Neural progenitor cell (in vitro differentiated cells): Measurements from ENCODE around the gene RBM45. TPM values are rescaled to one million over a fixed set of nuclear protein-coding genes. Genes with fewer than 3 reads are reported as not detected.

ENCODE experiments used
- DNase-seq: peaks from one replicate; pipeline ENCODE4 v3.0.0-alpha.2; 2016; ENCODE audit warnings: low spot score
- H2AFZ ChIP-seq: fragments of 200-600 bp; sonication (generic); replicated peaks from 2 replicates; pipeline ENCODE4 v1.6.1; 2016; ENCODE audit warnings: antibody characterized with exemption
- H3F3A ChIP-seq: fragments of 200-600 bp; sonication (generic); 2 replicates; pipeline ENCODE4 v1.6.1; 2016; ENCODE audit warnings: antibody characterized with exemption, low read depth
- H3K27ac ChIP-seq: fragments of 200-600 bp; sonication (generic); 2 replicates; pipeline ENCODE4 v1.5.1; 2016; ENCODE audit warnings: mild to moderate bottlenecking
- H3K27me3 ChIP-seq: fragments of 200-600 bp; sonication (generic); 2 replicates; pipeline ENCODE4 v1.6.1; 2016; ENCODE audit warnings: mild to moderate bottlenecking, moderate library complexity
- H3K36me3 ChIP-seq: fragments of 200-600 bp; sonication (generic); 2 replicates; pipeline ENCODE4 v1.5.1; 2016
- H3K4me1 ChIP-seq: fragments of 200-600 bp; sonication (generic); 2 replicates; pipeline ENCODE4 v1.6.1; 2016; ENCODE audit warnings: mixed run types
- H3K4me2 ChIP-seq: fragments of 200-600 bp; sonication (generic); 2 replicates; pipeline ENCODE4 v1.6.1; 2016
- H3K4me3 ChIP-seq: fragments of 200-600 bp; sonication (generic); 2 replicates; pipeline ENCODE4 v1.5.1; 2016
- H3K79me2 ChIP-seq: fragments of 200-600 bp; sonication (generic); 2 replicates; pipeline ENCODE4 v1.6.1; 2016; ENCODE audit warnings: low read depth
- H3K9ac ChIP-seq: fragments of 200-600 bp; sonication (generic); 2 replicates; pipeline ENCODE4 v1.6.1; 2016
- H3K9me3 ChIP-seq: fragments of 200-600 bp; sonication (generic); 2 replicates; pipeline ENCODE4 v1.5.1; 2016; ENCODE audit warnings: low read depth
- H4K20me1 ChIP-seq: fragments of 200-600 bp; sonication (generic); 2 replicates; pipeline ENCODE4 v1.6.1; 2016; ENCODE audit warnings: low read depth
- H3K27ac Mint-ChIP-seq: 3 replicates; pipeline ENCODE4 v1.8.0; 2021; ENCODE audit warnings: mixed read lengths
- H3K27me3 Mint-ChIP-seq: 2 replicates; pipeline ENCODE4 v1.8.0; 2022; ENCODE audit warnings: low read depth, mild to moderate bottlenecking, inconsistent platforms, moderate library complexity, mixed read lengths; ENCODE audit not compliant: insufficient read depth
- H3K36me3 Mint-ChIP-seq: 3 replicates; pipeline ENCODE4 v1.8.0; 2021; ENCODE audit warnings: mixed read lengths
- H3K4me1 Mint-ChIP-seq: 3 replicates; pipeline ENCODE4 v1.8.0; 2021; ENCODE audit warnings: mixed read lengths
- H3K4me3 Mint-ChIP-seq: 3 replicates; pipeline ENCODE4 v1.8.0; 2021; ENCODE audit warnings: mild to moderate bottlenecking, moderate library complexity, mixed read lengths
- H3K9me3 Mint-ChIP-seq: 3 replicates; pipeline ENCODE4 v1.8.0; 2020; ENCODE audit warnings: mixed read lengths
- EZH2 ChIP-seq: fragments of 200-600 bp; sonication (generic); IDR thresholded peaks from 2 replicates; pipeline ENCODE4 v1.6.1; 2017; ENCODE audit warnings: antibody characterized with exemption, mild to moderate bottlenecking, moderate library complexity
- EZH2phosphoT487 ChIP-seq: fragments of 200-600 bp; sonication (generic); IDR thresholded peaks from 2 replicates; pipeline ENCODE4 v1.6.1; 2017; ENCODE audit warnings: antibody characterized with exemption
- total RNA-seq: library from RNA; depleted of rRNA; stranded (reverse); fragments of >200 nt; gene quantifications from 2 replicates; pipeline ENCODE4 v1.2.3, GENCODE V29; 2015; ENCODE audit warnings: low replicate concordance
- TF ChIP-seq, protein P1 (sequence below): fragments of 200-600 bp; sonication (generic); IDR thresholded peaks from 2 replicates; pipeline ENCODE4 v1.5.1; 2017; ENCODE audit warnings: antibody characterized with exemption, mild to moderate bottlenecking

Gene RBM45
- total RNA-seq, 1 donor from 2014 or later, result 23.0 TPM

DNA sequence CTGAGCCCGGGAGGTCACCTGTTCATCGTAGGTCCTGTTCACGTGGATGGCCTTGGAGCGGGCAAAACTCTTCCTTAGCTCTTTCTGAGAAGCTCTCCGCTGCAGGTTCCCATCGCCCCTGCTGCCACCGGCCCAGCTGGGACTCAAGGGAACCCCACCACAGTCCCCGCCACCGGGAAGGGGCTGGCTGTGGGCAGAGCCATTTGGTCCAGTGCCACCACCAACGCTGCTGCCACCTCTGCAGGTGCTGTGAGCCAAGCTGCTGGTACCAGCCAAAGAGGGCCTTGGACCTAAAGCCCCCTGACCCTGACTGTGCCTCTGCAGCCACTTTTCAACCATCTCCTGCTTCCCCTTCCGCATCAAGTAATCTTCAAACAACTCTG is 40.2 kb upstream of the RBM45 start:
- Mint-ChIP-seq H3K27me3 (peaks cover 4% of the 10 kb centered on the region), H3K9me3 (no peaks in the 10 kb centered on the region), H3K27ac (no peak overlapping the region), H3K4me3 (peak overlapping the region; percentile 91), H3K4me1 (peaks cover 11% of the 10 kb centered on the region), H3K36me3 (no peaks in the 10 kb centered on the region)
- Histone ChIP-seq H3K27ac (no peak overlapping the region), H3K79me2 (no peaks in the 10 kb centered on the region), H3K4me3 (peak overlapping the region; percentile 52), H2AFZ (peak overlapping the region; percentile 94), H3K9me3 (no peaks in the 10 kb centered on the region), H3K36me3 (no peaks in the 10 kb centered on the region), H3K4me1 (peaks cover 7% of the 10 kb centered on the region), H4K20me1 (no peaks in the 10 kb centered on the region), H3K9ac (no peak overlapping the region), H3K27me3 (peaks cover 46% of the 10 kb centered on the region), H3K4me2 (peak overlapping the region; percentile 84), H3F3A (peaks cover 9% of the 10 kb centered on the region)
- DNase-seq, result no peak
- TF ChIP-seq EZH2 (no peak), EZH2phosphoT487 (no peak)
- TF ChIP-seq, protein P1, sequence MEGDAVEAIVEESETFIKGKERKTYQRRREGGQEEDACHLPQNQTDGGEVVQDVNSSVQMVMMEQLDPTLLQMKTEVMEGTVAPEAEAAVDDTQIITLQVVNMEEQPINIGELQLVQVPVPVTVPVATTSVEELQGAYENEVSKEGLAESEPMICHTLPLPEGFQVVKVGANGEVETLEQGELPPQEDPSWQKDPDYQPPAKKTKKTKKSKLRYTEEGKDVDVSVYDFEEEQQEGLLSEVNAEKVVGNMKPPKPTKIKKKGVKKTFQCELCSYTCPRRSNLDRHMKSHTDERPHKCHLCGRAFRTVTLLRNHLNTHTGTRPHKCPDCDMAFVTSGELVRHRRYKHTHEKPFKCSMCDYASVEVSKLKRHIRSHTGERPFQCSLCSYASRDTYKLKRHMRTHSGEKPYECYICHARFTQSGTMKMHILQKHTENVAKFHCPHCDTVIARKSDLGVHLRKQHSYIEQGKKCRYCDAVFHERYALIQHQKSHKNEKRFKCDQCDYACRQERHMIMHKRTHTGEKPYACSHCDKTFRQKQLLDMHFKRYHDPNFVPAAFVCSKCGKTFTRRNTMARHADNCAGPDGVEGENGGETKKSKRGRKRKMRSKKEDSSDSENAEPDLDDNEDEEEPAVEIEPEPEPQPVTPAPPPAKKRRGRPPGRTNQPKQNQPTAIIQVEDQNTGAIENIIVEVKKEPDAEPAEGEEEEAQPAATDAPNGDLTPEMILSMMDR, result no peak

DNA sequence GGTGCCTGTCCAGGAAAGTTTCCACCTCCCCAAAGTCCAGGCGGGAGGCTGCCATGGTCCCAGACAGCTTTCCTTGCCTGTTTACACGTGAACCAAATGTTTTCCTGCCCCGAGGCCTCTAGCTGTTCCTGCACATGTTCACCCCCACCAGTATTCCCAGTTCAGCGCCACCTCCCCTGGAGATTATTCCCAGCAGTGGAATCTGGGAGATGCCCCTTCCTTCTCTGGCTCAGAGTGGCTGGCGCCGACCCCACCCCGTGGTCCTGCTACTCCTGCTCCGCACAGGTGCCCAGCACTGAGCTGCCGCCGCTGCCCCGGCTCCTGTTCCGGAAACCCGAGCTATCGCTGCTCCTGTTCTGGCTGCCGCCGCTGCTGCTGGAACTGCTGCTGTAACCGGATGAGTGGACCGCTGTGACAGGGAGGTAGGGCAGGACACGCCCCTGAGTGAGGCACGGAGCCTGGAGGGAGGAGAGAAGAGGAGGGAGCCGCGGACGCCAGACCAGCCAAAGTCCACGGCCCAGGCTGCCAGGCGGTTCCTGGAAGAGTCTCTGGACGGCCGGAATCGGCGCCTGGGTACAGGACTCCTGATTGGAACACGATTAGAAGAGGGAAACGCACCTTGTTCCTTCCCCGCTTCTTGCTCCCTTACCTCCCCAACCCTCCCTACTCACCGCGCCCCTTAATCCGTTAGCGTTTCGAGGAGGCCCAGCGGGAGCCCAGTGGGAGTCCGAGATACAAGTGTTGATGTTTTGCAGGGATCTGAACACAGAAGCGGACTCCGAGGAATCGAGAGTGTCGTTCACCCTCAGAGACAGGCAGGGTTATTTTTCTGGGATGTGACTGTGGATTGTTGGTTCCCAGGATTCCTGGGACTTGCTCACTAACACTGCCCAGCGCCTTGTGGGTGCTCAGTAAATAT is 39.6 kb upstream of the RBM45 start, which contains the start of gene PDE11A:
TSS of gene PDE11A (minus strand) at position 395 of the 919 bp plus-strand sequence. CDS start at position 55, 340 bp downstream.
- Histone ChIP-seq H3K36me3 (no peaks in the 10 kb centered on the region), H3K79me2 (no peaks in the 10 kb centered on the region)

DNA sequence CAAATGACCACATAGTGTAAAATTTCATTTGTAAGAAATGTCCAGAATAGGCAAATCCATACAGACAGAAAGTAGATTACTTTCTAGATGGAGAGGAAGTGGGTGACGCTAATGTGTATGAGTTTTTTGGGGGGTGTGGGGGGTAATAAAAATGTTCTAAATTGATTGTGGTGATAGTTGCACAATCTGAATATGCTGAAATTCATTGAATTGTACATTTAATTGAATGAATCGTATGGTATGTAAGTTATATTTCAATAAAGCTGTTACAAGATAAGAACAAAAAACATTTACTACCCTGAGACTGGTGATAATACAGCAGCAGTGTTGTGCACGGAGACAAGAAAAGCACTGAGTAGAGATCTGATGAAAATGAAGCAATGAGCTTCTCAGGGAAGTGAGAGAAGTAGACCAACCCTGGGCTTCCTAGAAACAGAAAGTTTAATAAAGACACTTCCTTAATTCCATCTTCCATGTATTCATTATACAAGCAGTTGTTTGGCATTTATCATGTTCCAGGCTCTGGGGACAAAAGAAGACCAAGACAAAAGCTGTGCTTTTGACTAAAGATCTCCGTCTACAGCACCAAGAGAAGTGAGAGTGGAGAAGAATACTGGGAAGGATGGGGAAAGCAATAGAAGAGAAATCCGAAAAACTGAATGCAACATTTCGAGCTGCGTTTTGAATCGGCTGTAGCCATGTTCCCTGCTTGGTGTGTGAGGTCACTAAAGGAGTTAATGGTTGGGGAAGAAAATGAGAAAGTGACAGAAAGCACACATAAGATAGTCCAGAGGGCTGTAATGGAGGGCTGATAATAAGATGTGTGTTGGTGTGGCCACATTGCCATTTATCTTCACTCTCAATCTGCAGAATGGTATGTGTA is 37.9 kb upstream of the RBM45 start:
- Histone ChIP-seq H3F3A (peaks cover 9% of the 10 kb centered on the region), H3K27me3 (peaks cover 41% of the 10 kb centered on the region), H3K36me3 (no peaks in the 10 kb centered on the region), H3K4me3 (no peak overlapping the region), H3K4me1 (peaks cover 7% of the 10 kb centered on the region), H4K20me1 (no peaks in the 10 kb centered on the region), H3K27ac (no peak overlapping the region), H2AFZ (peak overlapping the region; percentile 27), H3K4me2 (peak overlapping the region; percentile 84), H3K79me2 (no peaks in the 10 kb centered on the region), H3K9ac (no peak overlapping the region), H3K9me3 (peaks cover under 1% of the 10 kb centered on the region)
- Mint-ChIP-seq H3K9me3 (peaks cover 2% of the 10 kb centered on the region), H3K27me3 (peaks cover 4% of the 10 kb centered on the region), H3K36me3 (no peaks in the 10 kb centered on the region), H3K4me3 (no peak overlapping the region), H3K27ac (no peak overlapping the region), H3K4me1 (peaks cover 9% of the 10 kb centered on the region)
- no peak for DNase-seq
- no peak for TF ChIP-seq EZH2phosphoT487
- TF ChIP-seq EZH2, result no peak
- TF ChIP-seq, protein P1, result no peak

More for the DNA sequence above, 39.6 kb upstream of the RBM45 start, which contains the start of gene PDE11A:
- H3K9me3 ChIP-seq, result no peaks in the 10 kb centered on the region
- H4K20me1 ChIP-seq, result no peaks in the 10 kb centered on the region
- Mint-ChIP-seq H3K27me3 (peaks cover 4% of the 10 kb centered on the region), H3K36me3 (no peaks in the 10 kb centered on the region), H3K4me1 (peaks cover 9% of the 10 kb centered on the region), H3K27ac (no peak within 1 kb of the TSS), H3K9me3 (no peaks in the 10 kb centered on the region), H3K4me3 (peak within 1 kb of the TSS; percentile 91)
- peak within 1 kb of the TSS; percentile 84 for H3K4me2 ChIP-seq
- peak within 1 kb of the TSS; percentile 52 for H3K4me3 ChIP-seq
- H3K9ac ChIP-seq, result peak within 1 kb of the TSS; percentile 2
- peak within 1 kb of the TSS; percentile 94 for H2AFZ ChIP-seq
- peak; percentile 90 for DNase-seq
- peaks cover 7% of the 10 kb centered on the region for H3K4me1 ChIP-seq
- peak; percentile 20 for TF ChIP-seq EZH2
- TF ChIP-seq, protein P1, result no peak
- H3F3A ChIP-seq, result peaks cover 9% of the 10 kb centered on the region
- no peak within 1 kb of the TSS for H3K27ac ChIP-seq
- H3K27me3 ChIP-seq, result peaks cover 46% of the 10 kb centered on the region
